Measurements from ENCODE around the gene SLC2A4RG. TPM values are rescaled to one million over a fixed set of nuclear protein-coding genes. Genes with fewer than 3 reads are reported as not detected.

The SLC2A4RG gene, protein sequence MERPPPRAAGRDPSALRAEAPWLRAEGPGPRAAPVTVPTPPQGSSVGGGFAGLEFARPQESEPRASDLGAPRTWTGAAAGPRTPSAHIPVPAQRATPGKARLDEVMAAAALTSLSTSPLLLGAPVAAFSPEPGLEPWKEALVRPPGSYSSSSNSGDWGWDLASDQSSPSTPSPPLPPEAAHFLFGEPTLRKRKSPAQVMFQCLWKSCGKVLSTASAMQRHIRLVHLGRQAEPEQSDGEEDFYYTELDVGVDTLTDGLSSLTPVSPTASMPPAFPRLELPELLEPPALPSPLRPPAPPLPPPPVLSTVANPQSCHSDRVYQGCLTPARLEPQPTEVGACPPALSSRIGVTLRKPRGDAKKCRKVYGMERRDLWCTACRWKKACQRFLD
- 41.5 and 45.7 TPM in 2 replicates for total RNA-seq

DNA sequence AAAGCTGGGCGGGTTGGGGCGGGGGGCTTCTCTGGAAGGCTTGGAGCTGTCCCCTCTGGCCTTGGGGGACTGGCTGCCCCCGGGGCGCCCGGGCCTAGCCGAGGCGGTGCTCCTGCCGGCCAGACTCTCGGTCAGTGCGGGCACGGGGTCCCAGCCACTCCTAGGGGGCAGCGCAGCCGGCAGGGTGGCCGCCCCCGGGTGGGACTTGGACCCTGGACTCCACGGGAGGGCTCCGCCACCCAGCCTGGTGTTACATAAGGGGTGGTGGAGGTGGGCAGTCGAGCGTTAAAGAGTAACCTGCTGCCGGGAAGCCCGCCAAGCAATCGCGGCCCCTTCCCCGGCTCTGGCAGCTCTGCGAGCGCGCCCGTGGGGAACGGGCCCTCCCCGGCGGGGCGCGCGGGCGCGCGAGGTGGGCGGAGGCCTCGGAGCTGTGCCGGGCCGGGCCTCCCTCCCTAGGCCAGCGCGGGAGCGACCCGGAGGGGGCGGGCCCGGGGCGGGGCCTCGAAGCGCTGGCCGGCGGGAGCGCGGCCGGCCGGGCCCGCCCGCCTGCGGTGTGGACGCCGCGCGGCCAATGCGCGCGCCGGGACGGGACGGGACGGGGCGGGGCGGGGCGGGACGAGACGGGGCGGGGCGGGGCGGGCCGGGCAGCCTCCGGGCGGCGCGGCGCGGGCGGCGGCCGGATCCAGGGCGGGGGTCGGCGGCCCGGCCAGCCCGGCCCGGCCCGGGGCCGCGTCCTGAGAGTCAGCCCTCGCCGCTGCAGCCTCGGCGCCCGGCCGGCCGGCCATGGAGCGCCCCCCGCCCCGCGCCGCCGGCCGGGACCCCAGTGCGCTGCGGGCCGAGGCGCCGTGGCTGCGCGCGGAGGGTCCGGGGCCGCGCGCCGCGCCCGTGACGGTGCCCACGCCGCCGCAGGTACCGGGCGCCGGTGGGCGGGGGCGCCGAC is at the start of gene SLC2A4RG:
TSS of gene SLC2A4RG (plus strand) at position 647 of the 940 bp plus-strand sequence. CDS start at position 784, 137 bp downstream.

GRCh38 chr20:63696628-63697356 is 42.8 kb upstream of the SLC2A4RG start, which contains the start of gene TNFRSF6B:
Gene TNFRSF6B, plus strand, starts transcription at chr20:63696652. Its CDS starts 116 bp downstream, at chr20:63696768.

GRCh38 chr20:63707558-63708300 is 31.8 kb upstream of the SLC2A4RG start, which contains the start of the genes ARFRP1 and ZGPAT:
Gene ARFRP1, minus strand, starts transcription at chr20:63707976. Its CDS starts 885 bp downstream, at chr20:63707091.
Gene ZGPAT, plus strand, starts transcription at chr20:63708039. Its CDS starts 542 bp downstream, at chr20:63708581.

DNA sequence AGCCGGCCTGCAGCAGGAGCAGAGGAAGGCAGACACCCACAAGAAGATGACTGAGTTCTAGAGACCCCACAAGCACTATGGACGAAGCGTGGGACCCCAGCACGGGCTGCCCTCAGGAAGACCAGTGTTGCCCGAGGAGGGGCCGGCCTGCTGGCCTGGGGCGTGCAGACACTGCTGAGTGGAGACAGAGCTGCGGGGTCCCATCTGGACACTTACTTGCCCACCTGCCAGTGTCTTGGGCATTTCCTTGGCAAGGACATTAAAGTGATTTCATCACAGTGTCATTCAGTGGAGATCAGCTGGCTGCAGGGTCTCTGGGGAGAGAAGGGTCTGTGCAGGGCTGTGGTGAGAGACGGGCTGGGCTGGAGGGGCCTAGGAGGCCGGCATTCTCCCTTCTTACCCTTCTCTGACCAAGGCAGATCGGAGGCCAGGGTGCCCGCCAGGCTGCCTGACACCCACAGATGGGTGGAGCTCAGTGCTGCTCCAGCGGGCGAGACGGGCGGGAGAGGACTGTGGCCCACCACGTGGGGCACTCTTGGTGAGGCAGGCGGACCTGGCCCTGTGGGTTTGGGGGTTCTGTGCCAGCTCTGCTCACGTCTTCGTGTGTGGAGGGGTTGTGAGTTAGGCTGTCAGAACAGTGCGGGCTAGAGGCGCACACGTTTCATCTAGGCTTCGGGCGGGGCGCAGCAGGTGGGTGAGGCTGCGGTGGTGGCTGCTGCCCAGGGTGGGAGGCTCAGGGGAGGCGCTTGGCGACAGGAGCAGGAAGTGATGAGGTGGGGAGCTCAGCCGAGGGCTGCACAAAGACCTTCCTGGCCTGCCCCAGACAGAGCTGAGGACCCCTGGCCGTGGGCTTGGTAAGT is 3.5 kb upstream of the SLC2A4RG start, which contains the start of gene LIME1:
TSS of gene LIME1 (plus strand) at position 806 of the 860 bp plus-strand sequence. CDS start 886 bp downstream, outside the sequence.

Small RNA genes within 50 kb of the gene (small RNA-seq; reads per million reads assigned to genes)
- gene LIME1 (not detected), gene TNFRSF6B (not detected)

Other genes with a start within 250 kb of the SLC2A4RG start
- under 0.01 and 0.24 TPM in 2 replicates for gene EEF1A2, start 240.7 kb upstream of the SLC2A4RG start, total RNA-seq
- 55.9 and 56.3 TPM in 2 replicates for gene PPDPF, start 219.0 kb upstream of the SLC2A4RG start, total RNA-seq
- gene PTK6, start 202.4 kb upstream of the SLC2A4RG start, total RNA-seq: under 0.01 and 0.12 TPM in 2 replicates
- gene SRMS, start 192.0 kb upstream of the SLC2A4RG start, total RNA-seq: not detected in 2 replicates
- gene FNDC11, start 185.6 kb upstream of the SLC2A4RG start, total RNA-seq: 0.65 and 0.73 TPM in 2 replicates
- 56.1 and 77.4 TPM in 2 replicates for gene HELZ2, start 165.5 kb upstream of the SLC2A4RG start, total RNA-seq
- 15.1 and 16.6 TPM in 2 replicates for gene GMEB2, start 112.7 kb upstream of the SLC2A4RG start, total RNA-seq
- gene STMN3, start 86.4 kb upstream of the SLC2A4RG start, total RNA-seq: 10.0 and 12.0 TPM in 2 replicates
- gene RTEL1, start 81.5 kb upstream of the SLC2A4RG start, total RNA-seq: 16.9 and 21.3 TPM in 2 replicates
- 2.2 and 8.0 TPM in 2 replicates for gene TNFRSF6B, start 43.1 kb upstream of the SLC2A4RG start, total RNA-seq
- gene ARFRP1, start 31.8 kb upstream of the SLC2A4RG start, total RNA-seq: 26.6 and 32.0 TPM in 2 replicates
- 14.1 and 16.4 TPM in 2 replicates for gene ZGPAT, start 31.7 kb upstream of the SLC2A4RG start, total RNA-seq
- 4.5 and 4.6 TPM in 2 replicates for gene LIME1, start 3.1 kb upstream of the SLC2A4RG start, total RNA-seq
- 0.36 and 0.81 TPM in 2 replicates for gene ZBTB46, start 91.5 kb downstream of the SLC2A4RG start, total RNA-seq
- not detected in 2 replicates for gene ABHD16B, start 121.7 kb downstream of the SLC2A4RG start, total RNA-seq
- 96.7 and 106 TPM in 2 replicates for gene TPD52L2, start 125.5 kb downstream of the SLC2A4RG start, total RNA-seq
- gene DNAJC5, start 155.3 kb downstream of the SLC2A4RG start, total RNA-seq: 63.8 and 66.5 TPM in 2 replicates
- 22.4 and 22.8 TPM in 2 replicates for gene UCKL1, start 216.6 kb downstream of the SLC2A4RG start, total RNA-seq
- 18.5 and 23.9 TPM in 2 replicates for gene ZNF512B, start 230.2 kb downstream of the SLC2A4RG start, total RNA-seq
- gene SAMD10, start 239.9 kb downstream of the SLC2A4RG start, total RNA-seq: 0.49 TPM in 2 replicates
- gene PRPF6, start 241.4 kb downstream of the SLC2A4RG start, total RNA-seq: 54.9 and 55.3 TPM in 2 replicates